IMR-90 (cell line): ENCODE results near the gene AGBL1. TPM values are rescaled to one million over a fixed set of nuclear protein-coding genes. Genes with fewer than 3 reads are reported as not detected.

Experiments
- ATAC-seq: fragments of 200-7000 bp; cut with Tn5 transposase; 2 replicates; pipeline ENCODE4 v1.9.1; 2020; ENCODE audit warnings: low read depth, mild to moderate bottlenecking, moderate library complexity
- BruUV-seq: library from RNA; stranded (reverse); fragments of 400-500 nt; replicated peaks from 2 replicates; lab custom pipeline; 2021; lab: Mats Ljungman, UMichigan
- CTCF ChIA-PET: fragments of 300-600 bp; formaldehyde crosslinking; extraction: SDS; loops from one replicate; lab custom pipeline; 2021; ENCODE audit warnings: antibody characterized with exemption; lab: Yijun Ruan, JAX
- POLR2A ChIA-PET: fragments of 300-600 bp; sonication (Branson Sonifier 250); formaldehyde crosslinking; loops from one replicate; lab custom pipeline; 2022; ENCODE audit warnings: antibody characterized with exemption; ENCODE audit not compliant: unreplicated experiment; lab: Charles Lee
- DNase-seq: peaks from one replicate; pipeline ENCODE4 v3.0.0; 2013
- H2AFZ ChIP-seq: replicated peaks from 2 replicates; pipeline ENCODE3; 2013; ENCODE audit warnings: low read length, mild to moderate bottlenecking; ENCODE audit not compliant: poor library complexity
- H2AK5ac ChIP-seq: 2 replicates; pipeline ENCODE4 v1.6.1; 2013; ENCODE audit warnings: low read depth, low read length, inconsistent platforms
- H2AK9ac ChIP-seq: replicated peaks from 2 replicates; pipeline ENCODE3; 2013; ENCODE audit warnings: mild to moderate bottlenecking, low read depth, low read length, moderate library complexity; ENCODE audit not compliant: poor library complexity
- H2BK120ac ChIP-seq: 2 replicates; pipeline ENCODE4 v1.6.1; 2013; ENCODE audit warnings: low read depth, low read length, inconsistent platforms
- H2BK15ac ChIP-seq: 3 replicates; pipeline ENCODE4 v1.6.1; 2013; ENCODE audit warnings: low read depth, low read length, inconsistent platforms
- H2BK20ac ChIP-seq: 2 replicates; pipeline ENCODE4 v1.6.1; 2013; ENCODE audit warnings: low read depth, mild to moderate bottlenecking, inconsistent platforms, low read length, moderate library complexity
- H2BK5ac ChIP-seq: 2 replicates; pipeline ENCODE4 v1.6.1; 2013; ENCODE audit warnings: mild to moderate bottlenecking, low read depth, low read length, inconsistent platforms; ENCODE audit not compliant: poor library complexity, severe bottlenecking
- H3K14ac ChIP-seq: replicated peaks from 2 replicates; pipeline ENCODE4 v1.6.1; 2013; ENCODE audit warnings: low read depth, low read length, inconsistent platforms
- H3K18ac ChIP-seq: 2 replicates; pipeline ENCODE4 v1.6.1; 2013; ENCODE audit warnings: low read depth, low read length, control low read depth
- H3K23ac ChIP-seq: 2 replicates; pipeline ENCODE4 v1.6.1; 2013; ENCODE audit warnings: low read depth, low read length, inconsistent platforms
- H3K27ac ChIP-seq: 2 replicates; pipeline ENCODE4 v1.5.1; 2013; ENCODE audit warnings: mild to moderate bottlenecking, control low read depth, low read length; ENCODE audit not compliant: insufficient read depth
- H3K27me3 ChIP-seq: 2 replicates; pipeline ENCODE4 v1.6.1; 2013; ENCODE audit warnings: low read length; ENCODE audit not compliant: control insufficient read depth, insufficient read depth
- H3K36me3 ChIP-seq: 2 replicates; pipeline ENCODE4 v1.6.1; 2013; ENCODE audit warnings: low read length, mixed read lengths; ENCODE audit not compliant: control insufficient read depth, insufficient read depth
- H3K4ac ChIP-seq: 2 replicates; pipeline ENCODE4 v1.6.1; 2013; ENCODE audit warnings: low read depth, low read length, inconsistent platforms
- H3K4me1 ChIP-seq: 2 replicates; pipeline ENCODE4 v1.6.1; 2013; ENCODE audit warnings: low read length, mixed read lengths; ENCODE audit not compliant: control insufficient read depth, insufficient read depth
- H3K4me2 ChIP-seq: 2 replicates; pipeline ENCODE4 v1.6.1; 2013; ENCODE audit warnings: low read depth, mild to moderate bottlenecking, control low read depth, low read length, moderate library complexity
- H3K4me3 ChIP-seq: 2 replicates; pipeline ENCODE4 v1.5.1; 2013; ENCODE audit warnings: low read depth, mild to moderate bottlenecking, control low read depth, low read length, moderate library complexity; ENCODE audit not compliant: insufficient read depth
- H3K56ac ChIP-seq: 2 replicates; pipeline ENCODE4 v1.6.1; 2013; ENCODE audit warnings: low read length, inconsistent platforms; ENCODE audit not compliant: insufficient read depth; ENCODE audit errors: extremely low read depth
- H3K79me1 ChIP-seq, 2 experiments: 2 replicates each; pipeline ENCODE4 v1.6.1; 2013; ENCODE audit warnings: low read length in 2 of 2, inconsistent platforms in 1 of 2, low read depth in 1 of 2
- H3K9ac ChIP-seq: 2 replicates; pipeline ENCODE4 v1.6.1; 2013; ENCODE audit warnings: low read depth, low read length, control low read depth
- H3K9me1 ChIP-seq: 2 replicates; pipeline ENCODE4 v1.6.1; 2013; ENCODE audit warnings: low read length, inconsistent platforms; ENCODE audit not compliant: insufficient read depth
- H3K9me3 ChIP-seq: 2 replicates; pipeline ENCODE4 v1.6.1; 2013; ENCODE audit warnings: low read length; ENCODE audit not compliant: control insufficient read depth, insufficient read depth
- H4K20me1 ChIP-seq: 2 replicates; pipeline ENCODE4 v1.6.1; 2013; ENCODE audit warnings: low read length, inconsistent platforms; ENCODE audit not compliant: insufficient read depth
- H4K5ac ChIP-seq: 2 replicates; pipeline ENCODE4 v1.6.1; 2013; ENCODE audit warnings: mild to moderate bottlenecking, low read depth, low read length, control low read depth
- H4K8ac ChIP-seq, 2 experiments: 2 replicates each; pipeline ENCODE4 v1.6.1; 2013; ENCODE audit warnings: low read depth in 2 of 2, low read length in 2 of 2, control low read depth in 1 of 2, inconsistent platforms in 1 of 2
- H4K91ac ChIP-seq: 2 replicates; pipeline ENCODE4 v1.6.1; 2013; ENCODE audit warnings: low read depth, low read length, inconsistent platforms; ENCODE audit not compliant: insufficient read depth
- BHLHE40 ChIP-seq: fragments of 150-350 bp; IDR thresholded peaks from 2 replicates; pipeline ENCODE4 v1.6.1; 2016; ENCODE audit warnings: mild to moderate bottlenecking, low read depth, low read length
- CEBPB ChIP-seq: IDR thresholded peaks from 2 replicates; pipeline ENCODE4 v1.6.1; 2012; ENCODE audit warnings: low read depth, low read length, improper control_type of control experiment
- CHD1 ChIP-seq: IDR thresholded peaks from 2 replicates; pipeline ENCODE4 v1.6.1; 2012; ENCODE audit warnings: low read depth, low read length, improper control_type of control experiment
- FOS ChIP-seq: fragments of 150-350 bp; IDR thresholded peaks from 2 replicates; pipeline ENCODE4 v1.6.1; 2016; ENCODE audit warnings: low read depth, low read length
- MAFK ChIP-seq: IDR thresholded peaks from 2 replicates; pipeline ENCODE4 v1.6.1; 2012; ENCODE audit warnings: low read depth, low read length, improper control_type of control experiment
- MAZ ChIP-seq: IDR thresholded peaks from 2 replicates; pipeline ENCODE4 v1.6.1; 2012; ENCODE audit warnings: low read depth, mild to moderate bottlenecking, low read length, improper control_type of control experiment, moderate library complexity, borderline replicate concordance
- MXI1 ChIP-seq: IDR thresholded peaks from 2 replicates; pipeline ENCODE4 v1.6.1; 2012; ENCODE audit warnings: low read depth, mild to moderate bottlenecking, low read length, moderate library complexity, borderline replicate concordance
- NFE2L2 ChIP-seq: fragments of 150-350 bp; IDR thresholded peaks from 2 replicates; pipeline ENCODE4 v1.6.1; 2016; ENCODE audit warnings: low read depth, mild to moderate bottlenecking, low read length
- POLR2A ChIP-seq: IDR thresholded peaks from 2 replicates; pipeline ENCODE4 v1.6.1; 2012; ENCODE audit warnings: mild to moderate bottlenecking, low read depth, low read length
- RAD21 ChIP-seq: IDR thresholded peaks from 2 replicates; pipeline ENCODE4 v1.6.1; 2012; ENCODE audit warnings: low read length, improper control_type of control experiment
- RCOR1 ChIP-seq: IDR thresholded peaks from 2 replicates; pipeline ENCODE4 v1.6.1; 2012; ENCODE audit warnings: mild to moderate bottlenecking, low read length, improper control_type of control experiment; ENCODE audit not compliant: insufficient replicate concordance
- RFX5 ChIP-seq: IDR thresholded peaks from 2 replicates; pipeline ENCODE4 v1.8.0; 2012; ENCODE audit warnings: low read depth, mild to moderate bottlenecking, low read length, moderate library complexity
- SMC3 ChIP-seq: fragments of 150-350 bp; IDR thresholded peaks from 2 replicates; pipeline ENCODE4 v1.6.1; 2016; ENCODE audit warnings: low read depth, mild to moderate bottlenecking, antibody characterized with exemption, low read length, moderate library complexity
- WGBS, 2 experiments: methylation state at CpG; one replicate each; pipeline versions ENCODE4 v1.1.5 to v1.1.7; 2013; ENCODE audit warnings: missing lambda C conversion rate in 2 of 2; ENCODE audit not compliant: insufficient read length in 1 of 2; ENCODE audit errors: extremely low coverage in 2 of 2; 5-methylcytosine and 5-hydroxymethylcytosine counted together
- dilution Hi-C: fragments of 300-500 bp; cut with HindIII; formaldehyde crosslinking; loops from one replicate; pipeline ENCODE4 v1.14.3; 2018; ENCODE audit warnings: low sequenced_read_pairs; ENCODE audit not compliant: unreplicated experiment
- in situ Hi-C: fragments of 300-500 bp; cut with MboI; formaldehyde crosslinking; loops from 3 replicates; pipeline ENCODE4 v1.14.3; 2019; ENCODE audit warnings: low sequenced_read_pairs, inconsistent platforms, mixed read lengths
- intact Hi-C: fragments of 100-400 bp; cut with micrococcal nuclease; formaldehyde crosslinking; loops from 2 replicates; pipeline ENCODE4 v1.10.0; 2022
- polyA plus RNA-seq, 3 experiments: library from polyadenylated mRNA; depleted of rRNA; stranded (reverse); fragments of >200 nt; gene quantifications; 2 replicates each; pipeline ENCODE4 v1.2.3, GENCODE V29; 2012; ENCODE audit warnings: low replicate concordance in 1 of 3
- total RNA-seq: library from RNA; depleted of rRNA; stranded (reverse); fragments of >200 nt; gene quantifications from 2 replicates; pipeline ENCODE4 v1.2.3, GENCODE V29; 2012
- TF ChIP-seq, protein P1 (sequence below): conservative IDR thresholded peaks from 2 replicates; pipeline ENCODE4 v1.5.1; 2012; ENCODE audit warnings: mild to moderate bottlenecking, low read depth, low read length, improper control_type of control experiment
- TF ChIP-seq, protein P2 (sequence below): fragments of 150-350 bp; IDR thresholded peaks from 2 replicates; pipeline ENCODE4 v1.6.1; 2017; ENCODE audit warnings: mild to moderate bottlenecking, antibody characterized with exemption, low read length, low read depth
- TF ChIP-seq, protein P3 (sequence below): fragments of 150-350 bp; IDR thresholded peaks from 2 replicates; pipeline ENCODE4 v1.6.1; 2016; ENCODE audit warnings: low read depth, mild to moderate bottlenecking, low read length, moderate library complexity, borderline replicate concordance

Gene AGBL1
- total and polyA plus RNA-seq, 2 of the 4 experiments (the other 2 are of a cell fraction): not detected

DNA sequence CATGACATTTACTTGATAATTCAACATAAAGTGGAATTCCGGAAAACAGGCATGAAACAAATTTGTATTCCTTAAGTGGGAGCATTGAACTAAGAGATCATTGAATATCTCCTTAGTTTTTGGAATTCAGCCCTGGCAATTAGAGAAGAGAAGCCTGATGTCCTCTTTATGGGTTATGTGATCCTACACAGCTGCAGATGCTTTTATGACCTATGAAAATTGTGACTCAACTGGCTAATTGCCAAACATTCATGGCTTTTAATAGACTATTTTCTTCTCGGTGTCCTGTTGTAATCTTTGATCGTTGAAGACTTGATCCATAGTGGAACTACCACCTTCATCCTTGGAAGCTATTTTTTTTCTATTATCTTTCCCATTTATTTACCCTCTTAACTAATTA, 46.1 kb downstream of the AGBL1 start:
- TF ChIP-seq, protein P1, sequence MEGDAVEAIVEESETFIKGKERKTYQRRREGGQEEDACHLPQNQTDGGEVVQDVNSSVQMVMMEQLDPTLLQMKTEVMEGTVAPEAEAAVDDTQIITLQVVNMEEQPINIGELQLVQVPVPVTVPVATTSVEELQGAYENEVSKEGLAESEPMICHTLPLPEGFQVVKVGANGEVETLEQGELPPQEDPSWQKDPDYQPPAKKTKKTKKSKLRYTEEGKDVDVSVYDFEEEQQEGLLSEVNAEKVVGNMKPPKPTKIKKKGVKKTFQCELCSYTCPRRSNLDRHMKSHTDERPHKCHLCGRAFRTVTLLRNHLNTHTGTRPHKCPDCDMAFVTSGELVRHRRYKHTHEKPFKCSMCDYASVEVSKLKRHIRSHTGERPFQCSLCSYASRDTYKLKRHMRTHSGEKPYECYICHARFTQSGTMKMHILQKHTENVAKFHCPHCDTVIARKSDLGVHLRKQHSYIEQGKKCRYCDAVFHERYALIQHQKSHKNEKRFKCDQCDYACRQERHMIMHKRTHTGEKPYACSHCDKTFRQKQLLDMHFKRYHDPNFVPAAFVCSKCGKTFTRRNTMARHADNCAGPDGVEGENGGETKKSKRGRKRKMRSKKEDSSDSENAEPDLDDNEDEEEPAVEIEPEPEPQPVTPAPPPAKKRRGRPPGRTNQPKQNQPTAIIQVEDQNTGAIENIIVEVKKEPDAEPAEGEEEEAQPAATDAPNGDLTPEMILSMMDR: no peak
- TF ChIP-seq SMC3 (no peak), FOS (no peak), RCOR1 (no peak), MAZ (no peak), MXI1 (no peak), CHD1 (no peak), CEBPB (no peak), MAFK (no peak), POLR2A (no peak), NFE2L2 (no peak), BHLHE40 (no peak), RFX5 (no peak), RAD21 (no peak)
- TF ChIP-seq, protein P2, sequence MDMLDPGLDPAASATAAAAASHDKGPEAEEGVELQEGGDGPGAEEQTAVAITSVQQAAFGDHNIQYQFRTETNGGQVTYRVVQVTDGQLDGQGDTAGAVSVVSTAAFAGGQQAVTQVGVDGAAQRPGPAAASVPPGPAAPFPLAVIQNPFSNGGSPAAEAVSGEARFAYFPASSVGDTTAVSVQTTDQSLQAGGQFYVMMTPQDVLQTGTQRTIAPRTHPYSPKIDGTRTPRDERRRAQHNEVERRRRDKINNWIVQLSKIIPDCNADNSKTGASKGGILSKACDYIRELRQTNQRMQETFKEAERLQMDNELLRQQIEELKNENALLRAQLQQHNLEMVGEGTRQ: no peak
- TF ChIP-seq, protein P3, sequence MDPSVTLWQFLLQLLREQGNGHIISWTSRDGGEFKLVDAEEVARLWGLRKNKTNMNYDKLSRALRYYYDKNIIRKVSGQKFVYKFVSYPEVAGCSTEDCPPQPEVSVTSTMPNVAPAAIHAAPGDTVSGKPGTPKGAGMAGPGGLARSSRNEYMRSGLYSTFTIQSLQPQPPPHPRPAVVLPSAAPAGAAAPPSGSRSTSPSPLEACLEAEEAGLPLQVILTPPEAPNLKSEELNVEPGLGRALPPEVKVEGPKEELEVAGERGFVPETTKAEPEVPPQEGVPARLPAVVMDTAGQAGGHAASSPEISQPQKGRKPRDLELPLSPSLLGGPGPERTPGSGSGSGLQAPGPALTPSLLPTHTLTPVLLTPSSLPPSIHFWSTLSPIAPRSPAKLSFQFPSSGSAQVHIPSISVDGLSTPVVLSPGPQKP: no peak
- in situ Hi-C loops: no loop called here
- Histone ChIP-seq H3K4ac (no peak overlapping the region), H2AFZ (no peak overlapping the region), H2BK20ac (no peak overlapping the region), H3K27me3 (no peaks in the 10 kb centered on the region), H2BK15ac (no peak overlapping the region), H4K20me1 (no peaks in the 10 kb centered on the region), H4K91ac (no peak overlapping the region), H3K56ac (no peak overlapping the region), H2AK5ac (no peak overlapping the region), H3K9me1 (no peaks in the 10 kb centered on the region), H3K9ac (no peak overlapping the region), H2AK9ac (no peak overlapping the region), H3K79me1 (no peaks in the 10 kb centered on the region), H3K36me3 (no peaks in the 10 kb centered on the region), H3K4me2 (no peak overlapping the region), H4K5ac (no peak overlapping the region), H4K8ac (no peak overlapping the region), H2BK5ac (no peak overlapping the region), H3K14ac (no peak overlapping the region), H3K18ac (no peak overlapping the region), H3K27ac (no peak overlapping the region), H3K4me1 (no peaks in the 10 kb centered on the region), H3K4me3 (no peak overlapping the region), H3K23ac (no peak overlapping the region), H3K9me3 (peaks cover 3% of the 10 kb centered on the region), H2BK120ac (no peak overlapping the region)
- BruUV-seq: no TSS peak
- no CpG with 5 or more reads among the region's 3 CpGs for WGBS, 2 experiments
- dilution Hi-C loops: no loop called here
- ATAC-seq (no peak), DNase-seq (no peak)
- ChIA-PET POLR2A (no interaction called here), CTCF (no interaction called here)
- intact Hi-C loops: no loop called here
